Measurements from ENCODE around the gene TSC22D4.
"Not testable (repeated sequence)": the region's sequence is repeated elsewhere in the genome, so short reads cannot be mapped to it uniquely, and the experiment has no call there.

The TSC22D4 gene

DNA sequence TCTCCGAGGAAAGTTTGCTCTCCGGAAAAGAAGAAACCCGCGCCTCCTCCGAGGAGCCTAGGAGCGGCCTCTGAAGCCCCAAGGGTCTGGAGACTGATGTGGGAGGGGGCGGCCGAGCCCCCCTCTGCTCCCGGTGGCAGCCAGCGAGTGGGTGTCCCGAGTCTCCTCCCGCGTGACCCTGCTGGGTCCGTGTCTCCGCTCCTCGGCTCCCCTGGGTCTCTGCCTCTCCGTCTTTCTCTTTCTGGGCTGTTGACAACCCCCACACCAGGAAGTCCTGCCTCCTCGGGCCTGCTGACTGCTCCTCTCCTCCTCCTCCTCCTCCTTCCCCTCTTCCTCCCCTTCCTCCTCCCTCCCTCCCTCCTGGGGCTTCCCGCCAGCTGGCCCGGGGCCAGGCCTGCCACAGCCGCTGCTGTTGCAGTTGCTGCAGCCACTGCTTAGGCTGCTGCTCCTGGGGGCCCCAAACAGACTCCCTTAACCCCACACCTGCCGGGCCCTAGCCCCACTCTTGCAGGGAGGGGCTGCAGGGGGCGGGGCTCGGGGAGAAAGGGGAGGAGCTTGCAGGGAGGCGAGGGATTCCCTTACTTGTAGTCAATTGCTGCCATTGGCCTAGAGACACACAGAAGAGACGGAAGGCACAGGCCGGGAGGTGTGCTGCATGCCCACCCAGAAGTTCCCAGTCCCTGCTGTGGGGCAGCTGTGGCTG lies at the start of gene TSC22D4:
Gene TSC22D4, minus strand, starts transcription at position 257 of the 703 bp plus-strand sequence. CDS start 1,176 bp downstream, outside the sequence.
- DNase-seq, result peak; percentile 56

DNA sequence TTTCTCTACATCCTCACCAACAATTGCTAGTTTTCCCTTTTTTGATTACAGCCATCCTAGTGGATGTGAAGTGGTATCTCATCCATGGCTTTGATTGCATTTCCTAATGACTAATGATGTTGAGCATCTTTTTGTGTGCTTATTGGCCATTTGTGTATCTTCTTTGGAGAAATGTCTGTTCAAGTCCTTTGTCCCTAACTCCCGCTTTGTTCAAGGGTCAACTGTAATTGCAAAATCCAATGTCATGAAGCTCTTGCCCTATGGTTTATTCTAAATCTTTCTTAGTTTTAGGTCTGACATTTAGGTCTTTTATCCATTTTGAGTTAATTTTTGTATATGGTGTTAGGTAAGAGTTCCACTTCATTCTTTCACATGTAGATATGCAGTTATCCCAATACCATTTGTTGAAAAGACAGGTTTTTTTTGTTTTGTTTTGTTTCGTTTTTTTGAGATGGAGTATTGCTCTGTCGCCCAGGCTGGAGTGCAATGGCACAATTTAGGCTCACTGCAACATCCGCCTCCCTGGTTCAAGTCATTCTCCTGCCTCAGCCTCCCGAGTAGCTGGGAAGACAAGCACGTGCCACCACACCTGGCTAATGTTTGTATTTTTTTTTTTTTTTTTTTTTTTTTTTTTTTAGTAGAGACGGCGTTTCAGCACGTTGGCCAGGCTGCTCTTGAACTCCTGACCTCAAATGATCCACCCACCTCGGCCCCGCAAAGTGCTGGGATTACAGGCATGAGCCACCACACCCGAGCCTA lies 49.3 kb upstream of the TSC22D4 start:
- DNase-seq, result not testable (repeated sequence)

DNA sequence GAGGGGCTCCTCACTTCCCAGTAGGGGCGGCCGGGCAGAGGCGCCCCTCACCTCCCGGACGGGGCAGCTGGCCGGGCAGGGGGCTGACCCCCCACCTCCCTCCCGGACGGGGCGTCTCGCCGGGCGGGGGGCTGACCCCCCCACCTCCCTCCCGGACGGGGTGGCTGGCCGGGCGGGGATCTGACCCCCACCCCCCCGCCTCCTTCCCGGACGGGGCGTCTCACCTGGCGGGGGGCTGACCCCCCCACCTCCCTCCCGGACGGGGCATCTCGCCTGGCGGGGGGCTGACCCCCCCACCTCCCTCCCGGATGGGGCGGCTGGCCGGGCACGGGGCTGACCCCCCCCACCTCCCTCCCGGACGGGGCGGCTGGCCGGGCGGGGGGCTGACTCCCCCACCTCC lies 44.2 kb upstream of the TSC22D4 start:
- not testable (repeated sequence) for DNase-seq

- DNase-seq, result not testable (repeated sequence)
These were observed 43.0 kb upstream of the TSC22D4 start for GRCh38 chr7:100521909-100522593.

GRCh38 chr7:100521076-100521475 lies 42.1 kb upstream of the TSC22D4 start:
- DNase-seq, result no peak

GRCh38 chr7:100520138-100520537 lies 41.1 kb upstream of the TSC22D4 start:
- no peak for DNase-seq

DNA sequence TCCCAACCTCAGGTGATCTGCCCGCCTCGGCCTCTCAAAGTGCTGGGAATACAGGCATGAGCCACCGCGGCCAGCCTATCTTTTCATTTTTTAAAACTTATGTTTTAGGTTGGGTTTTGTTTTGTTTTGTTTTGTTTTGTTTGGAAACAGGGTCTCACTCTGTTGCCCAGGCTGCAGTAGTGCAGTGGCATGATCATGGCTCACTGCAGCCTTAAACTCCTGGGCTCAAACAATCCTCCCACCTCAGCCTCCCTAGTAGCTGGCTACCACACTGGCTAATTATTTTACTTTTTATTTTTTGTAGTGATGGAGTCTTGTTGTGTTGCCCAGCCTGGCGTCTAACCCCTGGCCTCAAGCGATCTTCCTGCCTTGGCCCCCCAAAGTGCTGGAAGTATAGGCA lies 40.6 kb upstream of the TSC22D4 start:
- no peak for DNase-seq

DNA sequence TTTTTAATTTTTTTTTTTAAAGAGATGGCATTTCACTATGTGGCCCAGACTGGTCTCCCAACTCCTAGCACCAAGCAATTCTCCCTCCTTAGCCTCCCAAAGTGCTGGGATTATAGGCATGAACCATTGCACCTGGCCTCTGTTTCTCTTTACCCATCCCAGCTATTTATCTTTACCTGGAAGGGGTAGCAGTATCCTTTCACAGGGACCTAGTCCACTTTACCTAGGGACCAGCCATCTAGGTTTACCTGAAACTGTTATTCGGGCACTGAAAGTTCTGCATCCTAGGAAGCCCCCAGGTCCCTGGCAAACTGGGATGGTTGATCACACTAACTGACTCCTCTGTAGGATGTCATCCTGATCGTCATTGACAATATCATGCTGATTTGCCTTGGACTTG lies 38.3 kb upstream of the TSC22D4 start:
- no peak for DNase-seq

DNA sequence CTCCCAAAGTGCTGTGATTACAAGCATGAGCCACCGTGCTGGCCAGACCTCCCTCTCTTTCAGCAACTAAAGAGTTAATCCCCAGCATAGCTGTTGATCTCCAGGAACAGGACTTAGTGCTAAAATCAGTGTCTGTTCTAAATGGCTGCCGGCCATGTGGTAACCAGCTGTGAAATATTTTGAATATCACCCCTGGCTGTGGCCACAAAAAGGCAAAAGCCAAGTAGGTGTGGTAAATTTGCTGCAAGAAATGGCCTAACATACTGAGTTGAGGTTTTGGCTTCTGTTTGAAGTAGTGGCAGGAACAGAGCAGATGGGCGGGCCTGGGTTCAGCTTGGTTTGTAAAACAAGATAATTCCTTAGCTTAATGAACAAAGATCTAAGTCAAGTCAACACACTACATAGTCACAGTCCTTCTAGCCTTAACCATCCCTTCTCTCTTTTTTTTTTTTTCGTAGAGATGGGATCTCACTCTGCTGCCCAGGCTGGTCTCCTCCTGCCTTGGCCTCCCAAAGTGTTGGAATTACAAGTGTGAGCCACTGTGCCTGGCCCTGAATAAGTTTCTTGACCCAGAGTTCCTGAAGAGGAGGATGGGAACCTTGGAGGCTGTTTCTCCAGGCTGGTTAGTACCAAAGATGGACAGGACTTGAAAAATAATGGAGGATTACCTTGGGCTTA lies 37.3 kb upstream of the TSC22D4 start:
- DNase-seq, result no peak

DNA sequence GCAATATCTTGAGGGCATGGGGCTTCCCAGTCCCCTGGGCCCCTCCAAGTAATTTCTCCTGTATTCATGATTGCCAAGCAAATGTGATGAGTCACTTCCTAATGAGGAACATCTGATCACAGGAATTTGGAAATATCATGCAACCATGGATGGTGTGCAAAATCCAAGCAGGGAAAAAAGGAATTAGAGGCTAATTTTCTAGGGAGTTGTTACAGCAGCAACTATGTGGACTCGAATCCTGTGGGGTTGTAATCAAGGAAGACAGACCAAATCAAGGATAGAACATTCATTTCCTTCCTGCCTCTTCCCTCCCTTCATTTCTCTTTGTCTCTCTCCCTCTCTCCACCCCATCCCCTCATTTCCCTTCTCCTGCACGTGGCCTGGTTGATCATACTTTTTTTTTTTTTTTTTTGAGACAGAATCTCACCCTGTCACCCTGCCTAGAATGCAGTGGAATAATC lies 36.1 kb upstream of the TSC22D4 start:
- no peak for DNase-seq

DNA sequence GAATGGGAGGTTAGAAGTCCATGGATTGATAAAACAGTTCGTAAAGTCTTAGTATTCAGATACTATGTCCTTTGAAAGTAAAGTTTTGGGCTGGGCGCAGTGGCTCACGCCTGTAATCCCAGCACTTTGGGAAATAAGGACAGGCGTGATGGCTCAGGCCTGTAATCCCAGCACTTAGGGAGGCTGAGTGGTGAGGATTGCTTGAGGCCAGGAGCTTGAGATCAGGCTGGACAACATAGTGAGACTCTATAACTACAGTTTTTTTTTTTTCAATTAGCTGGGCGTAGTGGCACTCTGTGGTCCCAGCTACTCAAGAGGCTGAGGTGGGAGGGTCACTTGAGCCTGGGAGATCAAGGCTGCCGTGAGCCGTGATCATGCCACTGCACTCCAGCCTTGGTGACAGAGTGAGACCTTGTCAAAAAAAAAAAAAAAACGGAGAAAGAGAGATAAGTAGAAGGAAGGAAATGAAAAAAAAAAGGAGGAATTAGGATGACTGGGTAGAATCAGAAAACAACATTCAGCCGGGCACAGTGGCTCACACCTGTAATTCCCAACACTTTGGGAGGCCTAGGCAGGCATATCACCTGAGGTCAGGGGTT lies 34.3 kb upstream of the TSC22D4 start:
- no peak for DNase-seq

DNA sequence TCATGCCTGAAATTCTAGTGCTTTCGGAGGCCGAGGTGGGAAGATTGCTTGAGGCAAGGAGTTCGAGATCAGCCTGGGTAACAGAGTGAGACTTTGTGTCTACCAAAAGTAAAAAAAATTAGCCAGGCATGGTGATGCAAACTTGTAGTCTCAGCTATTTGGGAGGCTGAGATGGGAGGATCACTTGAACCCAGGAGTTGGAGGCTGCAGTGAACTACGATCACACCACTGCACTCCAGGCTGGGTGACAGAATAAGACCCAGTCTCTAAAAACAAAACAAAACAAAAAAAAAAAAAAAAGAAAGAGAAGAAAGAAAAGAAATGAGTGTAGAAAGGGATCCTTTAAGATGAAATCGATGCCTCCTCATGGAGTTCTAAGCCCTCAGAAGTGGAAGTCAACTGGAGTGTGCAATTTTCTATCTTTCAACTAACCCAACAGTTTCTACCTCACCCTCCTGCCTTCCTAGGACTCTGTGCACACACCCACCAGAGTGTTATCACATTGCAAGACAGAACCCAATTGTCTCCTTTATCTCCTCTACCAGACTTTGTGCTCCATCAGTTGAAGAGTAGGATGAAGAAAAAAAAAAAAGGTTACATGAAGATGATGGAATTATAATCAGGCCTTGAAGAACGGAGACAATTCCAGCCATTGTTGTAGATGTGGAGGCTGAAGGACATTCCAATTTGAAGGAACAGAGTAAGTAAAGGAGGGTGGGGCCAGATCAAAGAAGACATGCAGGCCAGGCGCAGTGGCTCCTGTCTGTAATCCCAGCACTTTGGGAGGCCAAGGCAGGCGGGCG lies 31.6 kb upstream of the TSC22D4 start:
- DNase-seq, result no peak

DNA sequence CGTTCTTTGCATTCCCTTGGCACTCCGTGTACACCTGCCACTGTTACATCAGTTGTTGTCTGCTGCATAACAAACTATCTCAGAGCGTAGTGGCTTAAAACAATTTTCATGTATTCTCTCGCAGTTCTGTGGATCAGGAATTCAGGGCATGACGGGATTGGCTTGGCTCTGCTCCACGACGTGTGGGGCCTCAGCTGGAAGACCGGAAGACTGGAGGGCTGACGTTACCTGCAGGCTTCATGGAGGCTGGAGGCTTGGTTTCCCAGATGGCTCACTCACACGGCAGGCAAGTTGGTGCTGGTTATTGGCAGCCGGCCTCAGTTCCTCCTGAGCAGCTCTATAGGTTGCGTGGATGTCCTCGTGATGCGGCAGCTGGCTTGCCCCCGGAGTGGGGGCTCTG lies 30.2 kb upstream of the TSC22D4 start:
- no peak for DNase-seq

- peak; percentile 7 for DNase-seq
These were observed 27.4 kb upstream of the TSC22D4 start for GRCh38 chr7:100506356-100506923.

- no peak for DNase-seq
These were observed 26.0 kb upstream of the TSC22D4 start for GRCh38 chr7:100504887-100505611.

DNA sequence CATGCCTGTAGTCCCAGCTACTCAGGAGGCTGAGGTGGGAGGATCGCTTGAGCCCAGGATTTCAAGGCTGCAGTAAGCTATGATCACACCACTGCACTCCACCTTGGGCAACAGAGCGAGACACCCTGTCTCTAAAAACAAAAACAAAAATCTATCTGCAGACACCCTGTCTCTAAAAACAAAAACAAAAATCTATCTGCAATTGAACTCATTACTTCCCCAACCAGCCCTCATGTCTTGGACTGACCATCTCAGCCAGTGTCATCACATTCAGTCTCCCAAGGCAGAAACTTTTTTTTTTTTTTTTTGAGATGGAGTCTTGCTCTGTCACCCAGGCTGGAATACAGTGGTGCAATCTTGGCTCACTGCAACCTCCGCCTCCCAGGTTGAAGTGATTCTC lies 25.0 kb upstream of the TSC22D4 start:
- not testable (repeated sequence) for DNase-seq

GRCh38 chr7:100500743-100501142 lies 21.7 kb upstream of the TSC22D4 start:
- not testable (repeated sequence) for DNase-seq

- no peak for DNase-seq
These were observed 17.5 kb upstream of the TSC22D4 start for GRCh38 chr7:100496509-100496908.

DNA sequence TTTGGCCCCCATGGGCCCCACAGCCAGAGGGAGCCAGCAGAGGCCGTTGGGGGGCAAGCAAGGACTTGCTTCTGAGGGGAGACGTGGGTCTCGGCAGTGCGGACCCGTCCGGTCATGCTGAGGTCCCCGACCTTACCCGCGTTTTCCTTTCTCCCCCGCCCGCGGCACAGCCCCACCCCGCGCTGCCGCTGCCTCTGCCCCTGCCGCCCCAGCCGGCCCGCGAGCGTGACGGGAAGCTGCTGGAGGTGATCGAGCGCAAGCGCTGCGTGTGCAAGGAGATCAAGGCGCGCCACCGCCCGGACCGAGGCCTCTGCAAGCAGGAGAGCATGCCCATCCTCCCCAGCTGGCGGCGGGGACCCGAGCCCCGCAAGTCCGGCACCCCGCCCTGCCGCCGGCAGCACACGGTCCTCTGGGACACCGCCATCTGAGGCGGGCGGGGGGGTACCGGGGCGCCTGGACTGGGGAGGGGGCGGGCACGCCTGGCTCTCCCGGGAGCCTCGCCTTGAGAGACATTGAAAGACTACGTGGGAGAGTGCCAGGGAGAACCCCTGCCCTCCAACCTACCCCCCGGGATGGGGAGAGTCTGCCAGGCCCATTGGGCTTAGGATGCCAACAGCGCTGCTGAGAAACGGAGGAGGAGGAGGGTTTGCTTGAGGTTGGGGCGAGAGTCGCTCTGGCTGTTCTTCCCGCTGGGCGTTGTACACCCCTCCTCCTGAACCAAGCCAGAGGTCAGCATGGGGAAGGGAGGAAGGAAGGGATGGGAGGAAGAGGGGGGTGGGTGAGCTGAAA lies 14.7 kb upstream of the TSC22D4 start:
- no peak for DNase-seq
